Epithelial cell of proximal tubule (primary cell): ENCODE measurements around the gene AGFG2. TPM values are rescaled to one million over a fixed set of nuclear protein-coding genes. Genes with fewer than 3 reads are reported as not detected.
"Not testable (repeated sequence)": the region's sequence is repeated elsewhere in the genome, so short reads cannot be mapped to it uniquely, and the experiment has no call there.

ENCODE experiments used
- DNase-seq: peaks from one replicate; pipeline ENCODE4 v3.0.0-alpha.2; 2011; ENCODE audit warnings: low read depth
- H3K4me3 ChIP-seq: 2 replicates; pipeline ENCODE4 v1.5.1; 2011; ENCODE audit warnings: low read depth, mild to moderate bottlenecking, low read length
- CTCF ChIP-seq: conservative IDR thresholded peaks from 2 replicates; pipeline ENCODE4 v1.5.1; 2012; ENCODE audit warnings: low read depth, mild to moderate bottlenecking, low read length
- total RNA-seq: library from RNA; depleted of rRNA; stranded (reverse); fragments of >200 nt; gene quantifications from 2 replicates; pipeline ENCODE4 v1.2.3, GENCODE V29; 2015

The AGFG2 gene
- total RNA-seq, 1 donor from 2014 or later: 10.9 TPM

GRCh38 chr7:100544386-100544785 is 5.4 kb downstream of the AGFG2 start:
- DNase-seq: no peak
- TF ChIP-seq CTCF: no peak
- H3K4me3 ChIP-seq: no peak overlapping the region

GRCh38 chr7:100544967-100545359 is 6.0 kb downstream of the AGFG2 start:
- TF ChIP-seq CTCF: no peak
- H3K4me3 ChIP-seq: no peak overlapping the region

GRCh38 chr7:100545360-100546128 is 6.5 kb downstream of the AGFG2 start:
- DNase-seq: peak; percentile 52
- no peak for TF ChIP-seq CTCF
- H3K4me3 ChIP-seq: no peak overlapping the region

More at GRCh38 chr7:100544967-100545359, 6.0 kb downstream of the AGFG2 start:
- DNase-seq: no peak

- no peak for DNase-seq
- no peak overlapping the region for H3K4me3 ChIP-seq
- TF ChIP-seq CTCF: no peak
Measured at GRCh38 chr7:100546129-100546925, 7.3 kb downstream of the AGFG2 start.

- no peak for DNase-seq
- TF ChIP-seq CTCF: no peak
- H3K4me3 ChIP-seq: no peak overlapping the region
Measured at GRCh38 chr7:100546926-100547800, 8.2 kb downstream of the AGFG2 start.

- no peak overlapping the region for H3K4me3 ChIP-seq
- no peak for DNase-seq
- TF ChIP-seq CTCF: no peak
Measured at GRCh38 chr7:100547872-100548271, 8.9 kb downstream of the AGFG2 start.

- DNase-seq, H3K4me3 ChIP-seq: not testable (repeated sequence)
Measured at GRCh38 chr7:100548446-100548845, 9.4 kb downstream of the AGFG2 start.
